AG04449 (cell line): ENCODE results near the gene WTAP.
"Not testable (repeated sequence)": the region's sequence is repeated elsewhere in the genome, so short reads cannot be mapped to it uniquely, and the experiment has no call there.

Source experiments
- CTCF ChIA-PET: fragments of 350-600 bp; formaldehyde crosslinking; extraction: SDS; loops from one replicate; lab custom pipeline; 2021; ENCODE audit warnings: antibody characterized with exemption; lab: Yijun Ruan, JAX
- POLR2A ChIA-PET: fragments of 400-600, 350-600 bp; formaldehyde crosslinking; extraction: SDS; loops from one replicate; lab custom pipeline; 2020; ENCODE audit warnings: antibody characterized with exemption, inconsistent platforms; lab: Yijun Ruan, JAX
- DNase-seq: peaks from one replicate; pipeline ENCODE4 v3.0.0-alpha.2; 2010; ENCODE audit warnings: low read depth, low spot score
- H3K4me3 ChIP-seq: 2 replicates; pipeline ENCODE4 v1.5.1; 2011; ENCODE audit warnings: low read depth, mild to moderate bottlenecking, control low read depth, low read length
- CTCF ChIP-seq: IDR thresholded peaks from one replicate; pipeline ENCODE4 v1.5.1; 2011; ENCODE audit warnings: mild to moderate bottlenecking, moderate library complexity, low read length, control low read depth, inconsistent platforms; ENCODE audit not compliant: insufficient read depth; ENCODE audit errors: missing control alignments

WTAP gene

GRCh38 chr6:159788753-159789376, 61.6 kb downstream of the WTAP start:
- peak overlapping the region; percentile 95 for H3K4me3 ChIP-seq
- DNase-seq = no peak
- ChIA-PET CTCF (interaction anchor here (1.8 to 4.2 kb wide), 3 partner anchors 97 to 153 kb away, joined by 6 to 21 read pairs (median 6); no protein-coding TSS in a partner anchor), POLR2A (interaction anchor here (1.0 to 1.7 kb wide), 4 partner anchors 28 to 96 kb away, joined by 3 to 12 read pairs (median 6); partner anchors contain the start of gene SOD2)
- no peak for TF ChIP-seq CTCF

GRCh38 chr6:159789377-159790148, 62.3 kb downstream of the WTAP start, which contains the start of gene TCP1:
Gene TCP1 (minus strand): TSS chr6:159789602. CDS start chr6:159789468, 134 bp downstream.
- CTCF ChIA-PET = interaction anchor here (0.7 to 4.2 kb wide), 6 partner anchors 44 to 153 kb away, joined by 3 to 21 read pairs (median 4); partner anchors contain the start of gene WTAP
- POLR2A ChIA-PET = interaction anchor here (0.6 to 1.7 kb wide), 12 partner anchors 11 to 97 kb away, joined by 3 to 12 read pairs (median 4); partner anchors contain the start of genes PNLDC1, SOD2 and WTAP
- no peak for TF ChIP-seq CTCF
- peak within 1 kb of the TSS; percentile 95 for H3K4me3 ChIP-seq
- peak; percentile 98 for DNase-seq

- peak within 1 kb of the TSS; percentile 95 for H3K4me3 ChIP-seq
- ChIA-PET POLR2A (interaction anchor here (0.6 to 1.7 kb wide), 11 partner anchors 10 to 98 kb away, joined by 3 to 12 read pairs (median 4); partner anchors contain the start of genes PNLDC1, SOD2 and WTAP), CTCF (interaction anchor here (0.7 to 4.2 kb wide), 9 partner anchors 11 to 152 kb away, joined by 3 to 21 read pairs (median 4); partner anchors contain the start of gene WTAP)
- TF ChIP-seq CTCF = no peak
- DNase-seq = peak; percentile 92
Observed at GRCh38 chr6:159790149-159790955, 63.0 kb downstream of the WTAP start, which contains the start of gene MRPL18. Gene MRPL18 (plus strand): TSS chr6:159790467. CDS start chr6:159790588, 121 bp downstream.

GRCh38 chr6:159790956-159791598, 63.8 kb downstream of the WTAP start:
- ChIA-PET POLR2A (interaction anchor here (1.3 kb wide), 1 partner anchor 10 kb away, joined by 5 read pairs; the partner anchor contains the start of gene PNLDC1), CTCF (interaction anchor here (1.2 to 4.2 kb wide), 6 partner anchors 17 to 152 kb away, joined by 3 to 21 read pairs (median 4); no protein-coding TSS in a partner anchor)
- no peak for TF ChIP-seq CTCF
- no peak for DNase-seq
- peak overlapping the region; percentile 90 for H3K4me3 ChIP-seq

- DNase-seq, CTCF ChIA-PET, POLR2A ChIA-PET, H3K4me3 ChIP-seq: not testable (repeated sequence)
Observed at GRCh38 chr6:159794976-159795375, 67.7 kb downstream of the WTAP start.

- POLR2A ChIA-PET = no interaction called here
- H3K4me3 ChIP-seq = no peak overlapping the region
- DNase-seq = no peak
- TF ChIP-seq CTCF = no peak
- CTCF ChIA-PET = no interaction called here
Observed at GRCh38 chr6:159797554-159797953, 70.2 kb downstream of the WTAP start.
